Superior temporal gyrus (tissue), 1 donor: ENCODE data around the gene KIFAP3.
A peak's percentile ranks its signal among the peaks of the same experiment; 100 is the strongest.
"Not testable (repeated sequence)": the region's sequence is repeated elsewhere in the genome, so short reads cannot be mapped to it uniquely, and the experiment has no call there.

Experiments used
- DNase-seq: peaks from one replicate; pipeline ENCODE4 v3.0.0-alpha.2; 2016; ENCODE audit errors: extremely low spot score

KIFAP3 gene

GRCh38 chr1:169924063-169924462 lies 150.4 kb downstream of the KIFAP3 start:
- DNase-seq: no peak

GRCh38 chr1:169921080-169921479 lies 153.4 kb downstream of the KIFAP3 start:
- DNase-seq: no peak

- DNase-seq: no peak
Measured at GRCh38 chr1:169918927-169919326, 155.6 kb downstream of the KIFAP3 start.

- not testable (repeated sequence) for DNase-seq
Measured at GRCh38 chr1:169918220-169918619, 156.3 kb downstream of the KIFAP3 start.

- DNase-seq: no peak
Measured at GRCh38 chr1:169915150-169915549, 159.3 kb downstream of the KIFAP3 start.

- DNase-seq: no peak
Measured at GRCh38 chr1:169914531-169914930, 160.0 kb downstream of the KIFAP3 start.

- DNase-seq: no peak
Measured at GRCh38 chr1:169909499-169909898, 165.0 kb downstream of the KIFAP3 start.

GRCh38 chr1:169906938-169907337 lies 167.6 kb downstream of the KIFAP3 start:
- DNase-seq: no peak

GRCh38 chr1:169904834-169905233 lies 169.7 kb downstream of the KIFAP3 start:
- DNase-seq: no peak

GRCh38 chr1:169902751-169903150 lies 171.7 kb downstream of the KIFAP3 start:
- DNase-seq: no peak

GRCh38 chr1:169901115-169901514 lies 173.4 kb downstream of the KIFAP3 start:
- DNase-seq: no peak

GRCh38 chr1:169900571-169900970 lies 173.9 kb downstream of the KIFAP3 start:
- no peak for DNase-seq

- no peak for DNase-seq
Measured at GRCh38 chr1:169899519-169900217, 174.8 kb downstream of the KIFAP3 start.

- DNase-seq: no peak
Measured at GRCh38 chr1:169896013-169896412, 178.5 kb downstream of the KIFAP3 start.

- no peak for DNase-seq
Measured at GRCh38 chr1:169894424-169895145, 179.9 kb downstream of the KIFAP3 start.

- DNase-seq: peak; percentile 99
Measured at GRCh38 chr1:169893645-169894423, 180.7 kb downstream of the KIFAP3 start, which contains the start of gene SCYL3. TSS of gene SCYL3 (minus strand) at chr1:169893896. CDS start at chr1:169888840, 5,056 bp downstream.

- DNase-seq: peak; percentile 56
Measured at GRCh38 chr1:169892927-169893644, 181.4 kb downstream of the KIFAP3 start.

- DNase-seq: peak; percentile 29
Measured at GRCh38 chr1:169892176-169892926, 182.1 kb downstream of the KIFAP3 start.

- no peak for DNase-seq
Measured at GRCh38 chr1:169891539-169891885, 183.0 kb downstream of the KIFAP3 start.

GRCh38 chr1:169890761-169891538 lies 183.5 kb downstream of the KIFAP3 start:
- DNase-seq: no peak
